ENCODE measurements around the gene FADS3.

DNA sequence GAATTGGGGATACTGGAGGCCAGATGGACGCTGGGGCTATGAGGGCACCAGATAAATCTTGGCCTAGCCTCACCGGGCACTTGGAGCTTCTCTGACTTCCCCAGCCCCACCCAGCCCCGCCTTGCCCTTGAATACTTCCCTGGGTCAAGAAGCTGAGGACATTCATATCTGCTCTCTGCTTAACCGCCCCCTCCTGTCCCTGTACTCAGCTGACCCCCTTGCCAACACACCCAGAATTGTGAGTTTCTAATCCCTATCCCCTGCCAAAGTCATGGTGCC lies 22.0 kb downstream of the FADS3 start:
- TF ChIP-seq, protein P1, sequence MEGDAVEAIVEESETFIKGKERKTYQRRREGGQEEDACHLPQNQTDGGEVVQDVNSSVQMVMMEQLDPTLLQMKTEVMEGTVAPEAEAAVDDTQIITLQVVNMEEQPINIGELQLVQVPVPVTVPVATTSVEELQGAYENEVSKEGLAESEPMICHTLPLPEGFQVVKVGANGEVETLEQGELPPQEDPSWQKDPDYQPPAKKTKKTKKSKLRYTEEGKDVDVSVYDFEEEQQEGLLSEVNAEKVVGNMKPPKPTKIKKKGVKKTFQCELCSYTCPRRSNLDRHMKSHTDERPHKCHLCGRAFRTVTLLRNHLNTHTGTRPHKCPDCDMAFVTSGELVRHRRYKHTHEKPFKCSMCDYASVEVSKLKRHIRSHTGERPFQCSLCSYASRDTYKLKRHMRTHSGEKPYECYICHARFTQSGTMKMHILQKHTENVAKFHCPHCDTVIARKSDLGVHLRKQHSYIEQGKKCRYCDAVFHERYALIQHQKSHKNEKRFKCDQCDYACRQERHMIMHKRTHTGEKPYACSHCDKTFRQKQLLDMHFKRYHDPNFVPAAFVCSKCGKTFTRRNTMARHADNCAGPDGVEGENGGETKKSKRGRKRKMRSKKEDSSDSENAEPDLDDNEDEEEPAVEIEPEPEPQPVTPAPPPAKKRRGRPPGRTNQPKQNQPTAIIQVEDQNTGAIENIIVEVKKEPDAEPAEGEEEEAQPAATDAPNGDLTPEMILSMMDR (IDR thresholded peaks at IDR 0.05) = no peak
- TF ChIP-seq POLR2A (IDR thresholded peaks at IDR 0.05) = no peak

All from testis (tissue), 2 donors.